Measurements from ENCODE around the gene UTS2B.
"Not testable (repeated sequence)": the region's sequence is repeated elsewhere in the genome, so short reads cannot be mapped to it uniquely, and the experiment has no call there.

Gene UTS2B

DNA sequence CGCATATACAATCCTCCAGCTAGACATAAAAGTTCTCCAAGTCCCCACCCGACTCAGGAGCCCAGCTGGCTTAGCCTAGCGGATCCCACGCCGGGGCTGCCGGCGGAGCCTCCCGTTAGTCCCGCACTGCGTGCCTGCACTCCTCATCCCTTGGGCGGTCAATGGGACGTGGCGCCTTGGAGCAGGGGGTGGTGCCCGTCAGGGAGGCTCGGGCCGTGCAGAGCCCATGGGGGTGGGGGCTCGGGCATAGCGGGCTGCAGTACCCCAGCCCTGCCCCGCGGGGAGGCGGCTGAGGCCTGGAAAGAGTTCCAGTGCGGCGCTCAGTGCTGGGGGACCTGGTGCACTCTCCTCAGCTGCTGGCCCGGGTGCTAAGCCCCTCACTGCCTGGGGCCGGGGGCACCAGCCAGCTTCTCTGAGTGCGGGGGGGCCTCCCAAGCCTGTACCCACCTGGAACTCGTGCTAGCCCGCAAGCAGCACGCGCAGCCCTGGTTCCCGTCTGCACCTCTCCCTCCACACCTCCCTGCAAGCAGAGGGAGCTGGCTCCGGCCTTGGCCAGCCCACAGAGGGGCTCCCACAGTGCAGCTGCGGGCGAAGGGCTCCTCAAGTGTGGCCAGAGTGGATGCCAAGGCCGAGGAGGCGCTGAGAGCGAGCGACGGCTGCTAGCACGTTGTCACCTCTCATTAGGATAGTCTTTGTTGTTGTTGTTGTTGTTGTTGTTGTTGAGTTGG lies 13.3 kb downstream of the UTS2B start:
- DNase-seq, result no peak

- DNase-seq, result no peak
Observed at GRCh38 chr3:191314109-191314728, 16.1 kb downstream of the UTS2B start.

DNA sequence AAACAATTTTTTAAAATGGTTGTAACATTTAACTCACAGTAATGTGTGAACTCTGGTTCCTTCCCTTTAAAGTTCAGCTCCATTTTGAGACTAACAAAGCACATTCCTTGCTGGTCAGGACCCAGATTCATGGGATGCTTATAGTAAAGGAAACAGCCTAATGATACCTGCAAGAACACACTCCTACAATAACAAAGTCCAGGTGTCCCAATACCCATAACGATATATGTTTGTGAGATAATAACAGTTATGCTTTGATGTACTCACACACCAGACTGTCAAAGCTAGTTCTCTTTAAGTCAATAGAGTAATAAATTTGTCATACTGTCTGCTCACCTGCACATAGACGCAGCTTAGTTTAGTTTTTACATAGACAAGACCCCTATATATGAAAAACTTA lies 17.0 kb downstream of the UTS2B start:
- no peak for DNase-seq

DNA sequence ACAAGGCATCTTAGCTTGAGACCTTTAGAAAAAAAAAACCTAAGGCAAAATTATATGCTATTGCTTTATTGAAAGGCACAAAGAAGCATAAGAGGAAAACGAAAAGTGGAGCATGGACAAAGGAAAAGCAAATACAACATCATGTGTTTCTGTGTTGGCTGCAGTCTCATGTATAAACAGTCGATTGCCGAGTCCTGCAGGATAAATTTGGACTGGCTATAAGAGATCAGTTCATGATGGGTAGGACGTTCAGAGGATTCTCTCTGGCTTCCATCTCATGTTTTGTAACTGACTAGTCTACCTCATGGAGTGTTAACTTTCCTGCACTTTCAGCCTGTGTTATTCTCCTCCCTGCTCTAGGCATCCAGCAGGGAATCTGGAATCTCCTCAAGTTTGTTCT lies 23.0 kb downstream of the UTS2B start:
- no peak for DNase-seq

DNA sequence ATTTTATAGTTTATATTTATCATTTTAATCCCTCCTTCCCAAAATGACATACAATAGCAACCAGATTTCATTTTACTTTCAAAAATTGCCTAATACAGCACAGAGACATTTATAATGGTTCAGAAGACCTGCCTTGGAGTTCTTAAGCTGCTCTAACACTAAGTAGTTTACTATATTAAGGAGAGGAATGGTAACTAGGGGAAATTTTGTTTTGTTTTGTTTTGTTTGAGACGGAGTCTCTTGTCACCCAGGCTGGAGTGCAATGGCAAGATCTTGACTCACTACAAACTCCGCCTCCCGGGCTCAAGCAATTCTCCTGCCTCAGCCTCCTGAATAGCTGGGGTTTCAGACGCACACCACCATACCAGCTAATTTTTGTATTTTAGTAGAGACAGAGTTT lies 23.9 kb downstream of the UTS2B start:
- DNase-seq, result no peak

GRCh38 chr3:191303596-191303995 lies 26.7 kb downstream of the UTS2B start:
- no peak for DNase-seq

DNA sequence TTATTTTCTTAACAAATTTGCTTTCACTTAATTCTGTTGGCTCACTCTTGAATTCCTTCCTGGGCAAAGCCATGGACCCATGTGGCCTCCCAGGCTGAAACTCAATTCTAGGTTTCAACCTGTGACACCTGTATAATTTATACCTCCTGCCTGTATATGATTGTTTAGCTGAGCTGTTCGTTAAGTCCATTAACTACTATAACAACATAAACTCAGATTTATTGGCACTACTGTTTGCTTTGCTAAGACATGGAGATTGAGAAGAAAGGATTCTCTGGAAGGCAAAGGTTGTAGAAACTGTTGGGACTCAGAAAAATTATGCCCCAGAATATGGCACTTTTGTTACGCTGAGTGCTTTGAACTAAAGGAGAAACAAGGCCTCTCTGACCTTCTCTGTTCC lies 27.9 kb downstream of the UTS2B start:
- peak; percentile 54 for DNase-seq

- DNase-seq, result no peak
Observed at GRCh38 chr3:191301782-191302411, 28.4 kb downstream of the UTS2B start.

GRCh38 chr3:191301017-191301416 lies 29.3 kb downstream of the UTS2B start:
- DNase-seq, result no peak

- no peak for DNase-seq
Observed at GRCh38 chr3:191300422-191300821, 29.9 kb downstream of the UTS2B start.

- DNase-seq, result no peak
Observed at GRCh38 chr3:191298846-191299245, 31.5 kb downstream of the UTS2B start.

GRCh38 chr3:191296041-191296541 lies 34.2 kb downstream of the UTS2B start:
- DNase-seq, result peak; percentile 23

DNA sequence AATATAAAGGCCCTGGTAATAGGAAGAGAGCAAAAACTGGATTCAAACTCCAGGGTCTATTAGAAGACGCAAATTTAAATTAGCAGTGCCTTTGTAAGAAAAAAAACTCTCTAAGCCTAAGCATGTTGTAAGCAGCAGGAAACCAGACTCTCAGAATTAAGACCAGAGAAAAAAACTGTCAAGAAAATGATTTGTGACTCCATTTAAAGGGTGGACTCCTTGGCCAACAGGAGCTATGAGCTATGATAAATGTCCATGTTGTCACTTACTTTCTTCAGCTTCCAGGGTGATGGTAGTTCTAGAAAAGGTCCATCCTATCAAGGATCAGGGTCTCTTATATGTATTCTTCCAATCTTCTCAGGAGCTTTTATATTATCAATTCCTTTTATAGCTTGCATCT lies 36.0 kb downstream of the UTS2B start:
- no peak for DNase-seq

- DNase-seq, result no peak
Observed at GRCh38 chr3:191292243-191293015, 37.9 kb downstream of the UTS2B start.

GRCh38 chr3:191290311-191291025 lies 39.9 kb downstream of the UTS2B start:
- DNase-seq, result no peak

GRCh38 chr3:191283400-191283799 lies 46.9 kb downstream of the UTS2B start:
- no peak for DNase-seq

- DNase-seq, result no peak
Observed at GRCh38 chr3:191282251-191283185, 47.8 kb downstream of the UTS2B start.

- no peak for DNase-seq
Observed at GRCh38 chr3:191280882-191281281, 49.4 kb downstream of the UTS2B start.

- no peak for DNase-seq
Observed at GRCh38 chr3:191280111-191280510, 50.2 kb downstream of the UTS2B start.

DNA sequence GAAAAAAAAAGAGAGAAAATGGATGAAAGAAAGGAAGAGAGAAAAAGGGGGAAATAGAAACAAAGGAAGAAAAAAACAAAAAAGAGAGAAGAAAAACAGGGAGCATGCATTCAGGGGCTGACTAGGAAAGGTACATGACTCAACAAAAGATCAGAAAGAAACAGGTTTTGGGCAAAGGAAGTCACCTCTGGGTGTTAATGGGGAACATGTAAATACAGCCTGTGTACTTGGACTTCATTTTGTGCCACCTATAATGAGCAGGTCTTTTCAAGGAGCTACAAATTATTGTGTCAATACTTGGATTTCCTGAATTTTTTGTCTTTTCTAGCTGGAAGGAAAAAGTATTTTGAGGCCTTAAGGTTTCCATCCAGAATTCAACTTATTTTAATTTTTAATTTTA lies 54.6 kb downstream of the UTS2B start:
- DNase-seq, result no peak

DNA sequence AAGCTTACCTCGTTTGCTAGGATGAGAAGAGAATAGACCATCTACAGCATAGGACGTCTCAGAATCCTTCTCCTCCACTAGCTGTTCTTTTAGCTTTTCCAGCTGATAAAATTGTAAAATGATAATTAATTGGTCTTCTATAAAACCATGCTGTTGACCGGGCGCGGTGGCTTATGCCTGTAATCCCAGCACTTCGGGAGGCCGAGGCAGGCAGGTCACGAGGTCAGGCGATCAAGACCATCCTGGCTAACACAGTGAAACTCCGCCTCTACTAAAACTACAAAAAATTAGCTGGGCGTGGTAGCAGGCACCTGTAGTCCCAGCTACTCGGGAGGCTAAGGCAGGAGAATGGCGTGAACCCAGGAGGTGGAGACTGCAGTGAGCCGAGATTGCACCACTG lies 55.1 kb downstream of the UTS2B start:
- not testable (repeated sequence) for DNase-seq
